ENCODE data around the gene SPRR5.

SPRR5 gene, protein sequence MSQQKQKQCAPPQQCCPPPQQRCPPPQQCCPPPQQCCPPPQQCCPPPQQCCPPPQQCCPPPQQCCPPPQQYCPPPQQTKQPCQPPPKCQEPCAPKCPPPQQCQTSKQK

DNA sequence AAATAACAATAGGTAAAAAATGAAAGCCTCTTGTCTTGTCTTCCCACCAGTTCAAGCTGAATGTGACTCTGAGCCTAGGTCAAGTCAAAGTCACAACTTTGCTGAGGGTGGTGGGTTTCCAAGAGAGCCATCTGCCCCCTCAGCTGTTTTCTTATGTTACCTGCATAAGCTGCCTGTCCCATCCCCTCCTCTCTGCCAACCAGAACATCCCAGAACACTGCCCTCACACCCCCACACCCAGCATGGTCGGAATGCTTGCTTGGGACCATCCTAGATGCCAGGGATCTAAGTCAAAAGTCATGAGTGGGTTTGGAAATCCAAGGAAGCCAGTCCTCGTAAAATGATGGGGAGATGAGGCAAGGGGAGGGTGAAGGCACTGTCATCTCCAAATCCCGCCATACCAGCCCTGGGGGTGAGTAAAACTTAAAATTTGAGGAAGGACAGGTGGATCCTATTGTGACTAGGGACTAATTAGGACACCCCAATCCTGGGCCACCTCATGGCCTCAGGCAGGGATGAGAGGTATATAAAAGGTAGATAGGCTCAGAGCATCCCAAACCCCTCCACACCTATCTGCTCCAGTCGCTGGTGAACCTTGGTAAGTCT is at the start of gene SPRR5:
Gene SPRR5 (plus strand): TSS at position 556 of the 606 bp plus-strand sequence. CDS start 1,349 bp downstream, outside the sequence.
- no peak for DNase-seq (ENCODE audit: low spot score)
- Histone ChIP-seq H3K27ac (no peak within 1 kb of the TSS), H3K4me3 (no peak within 1 kb of the TSS)
- TF ChIP-seq, protein P1, sequence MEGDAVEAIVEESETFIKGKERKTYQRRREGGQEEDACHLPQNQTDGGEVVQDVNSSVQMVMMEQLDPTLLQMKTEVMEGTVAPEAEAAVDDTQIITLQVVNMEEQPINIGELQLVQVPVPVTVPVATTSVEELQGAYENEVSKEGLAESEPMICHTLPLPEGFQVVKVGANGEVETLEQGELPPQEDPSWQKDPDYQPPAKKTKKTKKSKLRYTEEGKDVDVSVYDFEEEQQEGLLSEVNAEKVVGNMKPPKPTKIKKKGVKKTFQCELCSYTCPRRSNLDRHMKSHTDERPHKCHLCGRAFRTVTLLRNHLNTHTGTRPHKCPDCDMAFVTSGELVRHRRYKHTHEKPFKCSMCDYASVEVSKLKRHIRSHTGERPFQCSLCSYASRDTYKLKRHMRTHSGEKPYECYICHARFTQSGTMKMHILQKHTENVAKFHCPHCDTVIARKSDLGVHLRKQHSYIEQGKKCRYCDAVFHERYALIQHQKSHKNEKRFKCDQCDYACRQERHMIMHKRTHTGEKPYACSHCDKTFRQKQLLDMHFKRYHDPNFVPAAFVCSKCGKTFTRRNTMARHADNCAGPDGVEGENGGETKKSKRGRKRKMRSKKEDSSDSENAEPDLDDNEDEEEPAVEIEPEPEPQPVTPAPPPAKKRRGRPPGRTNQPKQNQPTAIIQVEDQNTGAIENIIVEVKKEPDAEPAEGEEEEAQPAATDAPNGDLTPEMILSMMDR (IDR thresholded peaks at IDR 0.05): no peak

DNA sequence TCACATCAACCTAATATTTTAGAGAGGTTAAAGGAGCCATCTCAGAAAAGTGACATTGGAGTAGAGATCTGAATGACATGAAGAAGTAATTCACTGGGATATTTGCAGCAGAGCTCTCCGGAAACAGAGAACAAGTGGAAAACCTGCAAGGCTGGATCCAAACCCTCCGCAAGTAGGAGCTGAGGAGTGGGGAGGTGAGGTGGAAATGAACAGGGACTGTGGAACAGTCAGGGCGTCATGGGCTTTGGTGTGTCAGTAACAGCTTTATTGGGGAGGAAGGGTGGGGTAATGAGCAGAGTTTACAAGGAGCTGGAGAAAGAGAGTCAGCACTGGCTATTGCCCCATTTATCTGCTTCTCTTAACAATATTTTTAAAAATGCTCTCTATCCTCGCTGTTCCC is 48.0 kb upstream of the SPRR5 start:
- Histone ChIP-seq H3K27ac (no peak overlapping the region), H3K4me3 (no peak overlapping the region)
- DNase-seq (ENCODE audit: low spot score): no peak
- TF ChIP-seq, protein P1 (IDR thresholded peaks at IDR 0.05): no peak

DNA sequence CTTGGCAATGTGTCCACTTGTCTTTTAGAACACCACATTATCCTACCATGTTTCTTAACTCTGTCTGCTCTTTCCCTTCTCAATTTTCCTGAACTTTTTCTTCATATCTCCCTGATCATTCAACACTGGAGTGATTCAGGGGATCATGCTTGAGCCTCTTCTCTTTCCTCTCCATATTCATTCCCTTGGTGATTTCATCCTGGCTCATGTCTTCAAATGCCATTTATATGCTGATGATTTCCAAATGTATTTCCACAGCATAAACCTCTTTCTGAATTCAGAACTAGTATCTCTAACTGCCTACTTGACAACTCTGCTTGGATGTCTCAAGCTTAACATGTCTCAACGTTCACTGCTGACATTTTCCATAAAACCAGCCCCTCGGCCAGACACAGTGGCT is 47.1 kb upstream of the SPRR5 start:
- TF ChIP-seq, protein P1 (IDR thresholded peaks at IDR 0.05): no peak
- no peak for DNase-seq (ENCODE audit: low spot score)
- Histone ChIP-seq H3K27ac (no peak overlapping the region), H3K4me3 (no peak overlapping the region)

DNA sequence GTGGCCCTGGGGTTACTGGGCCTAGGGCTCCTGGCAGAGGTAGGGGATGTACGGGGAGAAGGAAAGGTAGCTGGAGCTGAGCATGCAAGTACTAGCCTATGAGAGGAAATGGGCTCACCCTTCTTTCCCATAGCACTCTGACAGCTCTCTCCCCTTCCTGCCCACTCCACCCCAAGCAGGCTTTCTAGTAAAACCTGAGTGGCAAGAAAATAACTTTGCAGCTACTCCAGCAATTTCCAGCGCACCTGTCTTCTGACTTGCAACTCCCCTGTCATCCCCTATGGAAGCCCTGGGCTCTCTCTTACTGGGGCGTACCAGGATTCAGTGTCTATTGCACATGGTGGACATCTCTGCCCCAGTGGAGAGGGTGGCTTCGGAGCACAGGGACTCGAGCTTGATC is 45.4 kb upstream of the SPRR5 start:
- H3K4me3 ChIP-seq: no peak overlapping the region
- no peak for DNase-seq (ENCODE audit: low spot score)
- TF ChIP-seq, protein P1 (IDR thresholded peaks at IDR 0.05): no peak
- H3K27ac ChIP-seq: no peak overlapping the region

DNA sequence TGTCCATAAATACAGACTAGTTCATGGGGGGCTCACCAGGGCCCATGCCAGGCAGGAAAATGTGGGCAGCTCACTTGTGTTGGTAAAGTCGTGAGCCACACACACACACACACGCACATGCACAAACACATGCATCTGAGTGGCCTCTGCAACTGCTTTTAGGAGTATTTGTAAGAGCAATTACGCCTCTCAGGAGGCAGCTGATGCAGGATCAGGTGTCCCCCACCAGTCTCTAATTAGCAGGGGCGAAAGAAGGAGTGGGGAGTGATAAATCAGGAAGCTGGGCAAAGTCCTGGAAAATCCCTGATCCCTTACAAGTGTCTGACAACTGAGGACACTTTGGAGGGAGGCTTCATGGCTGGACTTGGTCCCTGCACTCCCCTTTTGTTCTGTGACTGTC is 44.4 kb upstream of the SPRR5 start:
- no peak overlapping the region for H3K4me3 ChIP-seq
- H3K27ac ChIP-seq: no peak overlapping the region
- DNase-seq (ENCODE audit: low spot score): no peak
- TF ChIP-seq, protein P1 (IDR thresholded peaks at IDR 0.05): no peak

DNA sequence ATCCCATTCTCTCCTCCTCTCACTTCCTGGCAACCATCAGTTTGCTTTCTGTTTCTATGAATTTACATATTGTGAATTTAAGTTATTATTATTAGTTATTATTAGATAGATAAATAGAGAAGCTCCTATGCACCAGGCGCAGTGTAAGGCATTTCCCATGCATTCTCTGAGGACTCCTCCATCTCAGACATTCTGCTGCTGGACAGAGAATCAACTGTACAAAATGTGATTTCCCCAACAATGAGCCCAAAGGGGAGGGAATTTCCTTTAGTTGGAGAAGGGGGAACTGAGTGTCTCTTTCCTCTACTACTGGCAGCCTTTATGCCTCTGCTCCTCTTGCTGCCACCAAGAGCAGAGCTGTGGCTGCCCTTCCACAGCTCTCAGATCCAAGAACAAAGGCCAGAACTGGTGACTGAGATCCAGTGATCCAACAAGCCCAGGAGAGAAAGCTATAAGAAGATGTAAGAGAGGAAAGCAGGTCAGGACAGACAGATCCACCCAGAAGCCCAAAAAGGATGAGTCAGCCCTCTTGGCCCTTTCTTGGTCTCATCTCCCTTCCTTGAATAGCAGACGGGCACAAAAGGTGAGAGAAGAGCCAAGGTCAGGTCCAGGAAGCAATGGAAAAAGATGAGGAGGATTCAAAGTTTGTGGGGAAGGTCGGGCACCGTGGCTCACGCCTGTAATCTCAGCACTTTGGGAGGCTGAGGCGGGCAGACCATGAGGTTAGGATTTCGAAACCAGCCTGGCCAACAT is 42.1 kb upstream of the SPRR5 start:
- Histone ChIP-seq H3K27ac (no peak overlapping the region), H3K4me3 (no peak overlapping the region)
- TF ChIP-seq, protein P1 (IDR thresholded peaks at IDR 0.05): no peak
- no peak for DNase-seq (ENCODE audit: low spot score)

Measured in coronary artery (tissue), 2 donors.